ENCODE data around the gene ZFP64.

Gene ZFP64

GRCh38 chr20:52105442-52106422 is 85.8 kb downstream of the ZFP64 start (continued):
- TF ChIP-seq ZNF214 (tag by site-specific recombination; IDR thresholded peaks at IDR 0.05; ENCODE audit: borderline replicate concordance) (0 out of 2 replicates have a peak, but pooled peaks have one; percentile 5), BCL11A (tag by site-specific recombination; IDR thresholded peaks at IDR 0.05; ENCODE audit: low read depth) (no peak), PRDM4 (tag by site-specific recombination; IDR thresholded peaks at IDR 0.05) (0 out of 2 replicates have a peak, but pooled peaks have one; percentile 6), ZNF626 (tag by site-specific recombination; IDR thresholded peaks at IDR 0.05) (no peak), ZNF169 (tag by site-specific recombination; IDR thresholded peaks at IDR 0.05) (no peak), ZNF133 (tag by site-specific recombination; IDR thresholded peaks at IDR 0.05) (no peak), ZNF521 (tag by site-specific recombination; IDR thresholded peaks at IDR 0.05) (no peak), ZNF146 (tag by site-specific recombination; IDR thresholded peaks at IDR 0.05) (no peak), GLI2 (tag by site-specific recombination; IDR thresholded peaks at IDR 0.05; ENCODE audit: borderline replicate concordance, low read depth) (no peak), ZEB2 (tag by site-specific recombination; IDR thresholded peaks at IDR 0.05) (peak; percentile 94; the same call in 1 of the 2 replicates), ZBTB6 (tag by site-specific recombination; IDR thresholded peaks at IDR 0.05) (no peak), ZNF335 (tag by site-specific recombination; conservative IDR thresholded peaks at IDR 0.05) (peak; percentile 74), KLF16 (tag by site-specific recombination; IDR thresholded peaks at IDR 0.05) (no peak), SALL2 (tag by site-specific recombination; IDR thresholded peaks at IDR 0.05; ENCODE audit: borderline replicate concordance) (no peak), ZSCAN23 (tag by site-specific recombination; IDR thresholded peaks at IDR 0.05) (peak; percentile 54; the same call in 1 of the 2 replicates), ZNF121 (tag by site-specific recombination; IDR thresholded peaks at IDR 0.05) (no peak), ZNF677 (tag by site-specific recombination; IDR thresholded peaks at IDR 0.05) (no peak), ZNF621 (tag by site-specific recombination; IDR thresholded peaks at IDR 0.05) (no peak), ZNF777 (tag by site-specific recombination; IDR thresholded peaks at IDR 0.05; ENCODE audit: borderline replicate concordance) (no peak), ZNF366 (tag by site-specific recombination; conservative IDR thresholded peaks at IDR 0.05) (0 out of 2 replicates have a peak, but pooled peaks have one; percentile 18), ZNF560 (tag by site-specific recombination; IDR thresholded peaks at IDR 0.05; ENCODE audit: borderline replicate concordance) (no peak), ZNF624 (tag by site-specific recombination; IDR thresholded peaks at IDR 0.05) (no peak), ZNF76 (tag by site-specific recombination; IDR thresholded peaks at IDR 0.05; ENCODE audit: borderline replicate concordance, low read depth) (0 out of 2 replicates have a peak, but pooled peaks have one; percentile 7), ZNF274 (IDR thresholded peaks at IDR 0.05; ENCODE audit: low read length) (no peak), ZNF274 (tag by site-specific recombination; IDR thresholded peaks at IDR 0.05; ENCODE audit: borderline replicate concordance) (no peak), ZNF585B (tag by site-specific recombination; IDR thresholded peaks at IDR 0.05) (no peak), TRIM28 (IDR thresholded peaks at IDR 0.05; ENCODE audit: borderline replicate concordance, low read length) (peak; percentile 75), ZNF341 (tag by site-specific recombination; IDR thresholded peaks at IDR 0.05; ENCODE audit: low read depth) (0 out of 2 replicates have a peak, but pooled peaks have one; percentile 6)
- TF ChIP-seq, protein P1, sequence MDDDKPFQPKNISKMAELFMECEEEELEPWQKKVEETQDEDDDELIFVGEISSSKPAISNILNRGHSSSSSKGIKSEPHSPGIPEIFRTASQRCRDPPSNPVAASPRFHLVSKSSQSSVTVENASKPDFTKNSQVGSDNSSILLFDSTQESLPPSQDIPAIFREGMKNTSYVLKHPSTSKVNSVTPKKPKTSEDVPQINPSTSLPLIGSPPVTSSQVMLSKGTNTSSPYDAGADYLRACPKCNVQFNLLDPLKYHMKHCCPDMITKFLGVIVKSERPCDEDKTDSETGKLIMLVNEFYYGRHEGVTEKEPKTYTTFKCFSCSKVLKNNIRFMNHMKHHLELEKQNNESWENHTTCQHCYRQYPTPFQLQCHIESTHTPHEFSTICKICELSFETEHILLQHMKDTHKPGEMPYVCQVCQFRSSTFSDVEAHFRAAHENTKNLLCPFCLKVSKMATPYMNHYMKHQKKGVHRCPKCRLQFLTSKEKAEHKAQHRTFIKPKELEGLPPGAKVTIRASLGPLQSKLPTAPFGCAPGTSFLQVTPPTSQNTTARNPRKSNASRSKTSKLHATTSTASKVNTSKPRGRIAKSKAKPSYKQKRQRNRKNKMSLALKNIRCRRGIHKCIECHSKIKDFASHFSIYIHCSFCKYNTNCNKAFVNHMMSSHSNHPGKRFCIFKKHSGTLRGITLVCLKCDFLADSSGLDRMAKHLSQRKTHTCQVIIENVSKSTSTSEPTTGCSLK (tag by site-specific recombination; IDR thresholded peaks at IDR 0.05): no peak
- TF ChIP-seq, protein P2, sequence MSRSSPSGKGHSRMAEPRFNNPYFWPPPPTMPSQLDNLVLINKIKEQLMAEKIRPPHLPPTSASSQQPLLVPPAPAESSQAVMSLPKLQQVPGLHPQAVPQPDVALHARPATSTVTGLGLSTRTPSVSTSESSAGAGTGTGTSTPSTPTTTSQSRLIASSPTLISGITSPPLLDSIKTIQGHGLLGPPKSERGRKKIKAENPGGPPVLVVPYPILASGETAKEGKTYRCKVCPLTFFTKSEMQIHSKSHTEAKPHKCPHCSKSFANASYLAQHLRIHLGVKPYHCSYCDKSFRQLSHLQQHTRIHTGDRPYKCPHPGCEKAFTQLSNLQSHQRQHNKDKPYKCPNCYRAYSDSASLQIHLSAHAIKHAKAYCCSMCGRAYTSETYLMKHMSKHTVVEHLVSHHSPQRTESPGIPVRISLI (tag by site-specific recombination; IDR thresholded peaks at IDR 0.05): peak; percentile 57; the same call in 1 of the 2 replicates
- TF ChIP-seq, protein P3, sequence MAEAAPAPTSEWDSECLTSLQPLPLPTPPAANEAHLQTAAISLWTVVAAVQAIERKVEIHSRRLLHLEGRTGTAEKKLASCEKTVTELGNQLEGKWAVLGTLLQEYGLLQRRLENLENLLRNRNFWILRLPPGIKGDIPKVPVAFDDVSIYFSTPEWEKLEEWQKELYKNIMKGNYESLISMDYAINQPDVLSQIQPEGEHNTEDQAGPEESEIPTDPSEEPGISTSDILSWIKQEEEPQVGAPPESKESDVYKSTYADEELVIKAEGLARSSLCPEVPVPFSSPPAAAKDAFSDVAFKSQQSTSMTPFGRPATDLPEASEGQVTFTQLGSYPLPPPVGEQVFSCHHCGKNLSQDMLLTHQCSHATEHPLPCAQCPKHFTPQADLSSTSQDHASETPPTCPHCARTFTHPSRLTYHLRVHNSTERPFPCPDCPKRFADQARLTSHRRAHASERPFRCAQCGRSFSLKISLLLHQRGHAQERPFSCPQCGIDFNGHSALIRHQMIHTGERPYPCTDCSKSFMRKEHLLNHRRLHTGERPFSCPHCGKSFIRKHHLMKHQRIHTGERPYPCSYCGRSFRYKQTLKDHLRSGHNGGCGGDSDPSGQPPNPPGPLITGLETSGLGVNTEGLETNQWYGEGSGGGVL (tag by site-specific recombination; IDR thresholded peaks at IDR 0.05): peak; percentile 4; the same call in 1 of the 2 replicates

Data from HEK293 (cell line).